ENCODE measurements around the gene MAGEB10.
"Not testable (repeated sequence)": the region's sequence is repeated elsewhere in the genome, so short reads cannot be mapped to it uniquely, and the experiment has no call there.

Gene MAGEB10, protein sequence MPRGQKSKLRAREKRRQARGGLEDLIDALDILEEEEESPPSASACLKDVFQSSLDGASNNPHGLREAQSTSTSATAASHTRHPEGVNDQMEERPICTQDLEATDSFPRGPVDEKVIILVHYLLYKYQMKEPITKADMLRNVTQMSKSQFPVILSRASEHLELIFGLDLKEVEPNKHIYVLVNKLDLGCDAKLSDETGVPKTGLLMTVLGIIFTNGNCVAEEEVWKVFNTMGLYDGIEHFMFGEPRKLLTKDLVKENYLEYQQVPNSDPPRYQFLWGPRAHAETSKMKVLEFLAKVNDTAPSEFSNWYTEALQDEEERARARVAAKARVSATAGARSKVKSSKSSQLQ

DNA sequence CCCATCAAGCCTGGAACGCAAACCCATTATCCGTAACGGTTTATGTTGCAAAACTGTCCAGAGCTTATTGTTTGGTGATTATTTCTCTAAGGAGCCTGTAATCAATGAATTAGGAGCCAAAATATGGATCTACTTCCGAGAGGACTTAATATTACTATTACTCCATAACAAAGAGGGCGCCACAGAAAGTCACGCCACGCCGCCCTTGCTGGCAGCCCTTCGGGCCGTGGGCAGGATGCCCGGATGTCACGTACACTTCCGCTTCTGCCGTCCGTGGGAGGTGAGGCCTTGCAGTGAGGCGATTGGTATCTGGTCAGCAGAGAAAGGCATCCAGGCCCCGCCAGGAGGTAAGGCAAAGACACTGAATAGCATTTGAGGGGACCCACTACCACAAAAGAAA is at the start of gene MAGEB10:
MAGEB10 (plus strand) TSS at position 301 of the 400 bp plus-strand sequence. CDS start 13,317 bp downstream, outside the sequence.
- Histone ChIP-seq H3K27ac (no peak within 1 kb of the TSS), H3K4me3 (no peak within 1 kb of the TSS)

DNA sequence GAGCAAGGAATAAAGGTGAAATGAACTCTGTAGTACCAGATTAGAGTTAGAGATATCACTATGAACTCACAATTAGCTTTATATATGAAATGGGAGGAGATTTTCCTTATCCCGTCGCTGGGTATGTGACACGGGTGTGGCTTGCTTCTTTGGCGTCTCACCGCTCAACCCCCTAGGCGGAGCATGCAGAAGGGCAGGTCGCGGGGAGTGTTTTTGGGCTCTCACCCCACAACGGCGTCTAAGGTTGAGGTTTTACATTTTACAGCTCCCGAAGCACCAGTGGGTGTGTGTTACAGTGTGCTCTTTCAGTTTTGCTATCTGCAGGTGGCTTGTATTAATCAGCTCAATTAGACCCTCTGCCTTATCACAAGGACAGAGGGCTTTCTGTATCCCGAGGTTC is 42.1 kb upstream of the MAGEB10 start:
- Histone ChIP-seq H3K27ac (no peak overlapping the region), H3K4me3 (no peak overlapping the region)

DNA sequence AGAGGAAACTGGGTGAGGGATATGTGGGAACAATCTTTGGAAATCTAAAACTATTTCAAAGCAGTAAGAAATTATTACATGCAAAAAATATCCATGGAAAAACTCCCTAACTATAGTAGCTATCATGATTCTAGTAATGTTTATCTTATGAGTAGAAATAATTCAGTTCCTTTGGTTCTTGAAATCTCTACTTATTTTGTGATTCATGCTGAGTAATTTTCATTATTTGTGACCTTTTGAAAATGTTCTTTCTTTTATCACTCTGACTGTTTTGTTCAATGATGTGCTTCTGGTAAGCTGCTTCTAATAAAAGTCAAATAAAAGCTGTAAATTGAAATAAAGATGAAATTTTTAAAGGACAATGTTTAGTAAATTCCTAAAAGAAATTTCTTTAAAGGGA is 40.4 kb upstream of the MAGEB10 start:
- Histone ChIP-seq H3K27ac (no peak overlapping the region), H3K4me3 (no peak overlapping the region)

DNA sequence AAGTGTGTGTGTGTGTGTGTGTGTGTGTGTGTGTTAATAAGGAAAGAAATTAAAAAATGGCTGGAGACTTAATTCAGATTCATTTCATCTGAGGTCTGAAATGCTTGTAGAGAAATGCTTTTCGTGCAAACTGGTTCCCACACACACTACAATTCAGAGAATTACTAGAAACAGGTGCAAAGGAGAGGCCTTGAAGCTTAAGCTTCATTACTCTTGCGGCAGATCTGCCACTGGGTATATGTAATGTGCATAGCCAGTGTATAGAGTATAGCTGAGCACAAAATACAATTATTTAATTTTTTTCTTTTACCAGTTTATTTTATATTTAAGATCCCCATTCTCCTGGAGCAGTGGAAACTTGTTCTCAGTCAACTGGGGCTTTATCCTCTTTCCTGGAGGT is 31.8 kb upstream of the MAGEB10 start:
- H3K27ac ChIP-seq = no peak overlapping the region
- H3K4me3 ChIP-seq = no peak overlapping the region

DNA sequence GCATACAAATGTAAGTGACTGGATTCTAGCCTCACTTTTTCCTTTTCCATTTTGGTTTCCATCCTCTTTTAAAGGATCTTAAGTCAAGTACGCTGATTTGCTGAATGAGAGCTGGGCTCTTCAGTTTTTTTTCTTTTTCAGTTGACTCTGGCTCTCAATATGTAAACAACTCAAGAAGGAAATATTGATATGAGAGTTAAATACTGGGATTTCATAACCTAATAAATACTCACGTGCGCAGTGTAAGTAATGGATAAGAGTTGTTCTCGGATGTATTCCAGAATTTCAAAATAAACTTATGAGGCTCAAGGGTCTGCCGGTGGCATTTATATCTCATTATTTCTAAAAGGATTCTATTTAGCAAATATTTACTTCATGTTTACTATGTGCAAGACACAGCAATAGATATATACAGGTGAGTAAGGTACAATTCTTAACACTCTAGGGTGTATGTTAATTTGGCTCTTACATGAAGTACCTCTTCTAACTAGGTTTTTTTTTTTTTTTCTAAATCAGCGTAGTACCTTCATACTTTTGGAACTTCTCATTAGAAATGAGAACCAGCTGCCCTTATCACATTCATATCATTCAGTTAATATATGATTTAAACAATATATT is 11.0 kb upstream of the MAGEB10 start:
- no peak overlapping the region for H3K4me3 ChIP-seq

DNA sequence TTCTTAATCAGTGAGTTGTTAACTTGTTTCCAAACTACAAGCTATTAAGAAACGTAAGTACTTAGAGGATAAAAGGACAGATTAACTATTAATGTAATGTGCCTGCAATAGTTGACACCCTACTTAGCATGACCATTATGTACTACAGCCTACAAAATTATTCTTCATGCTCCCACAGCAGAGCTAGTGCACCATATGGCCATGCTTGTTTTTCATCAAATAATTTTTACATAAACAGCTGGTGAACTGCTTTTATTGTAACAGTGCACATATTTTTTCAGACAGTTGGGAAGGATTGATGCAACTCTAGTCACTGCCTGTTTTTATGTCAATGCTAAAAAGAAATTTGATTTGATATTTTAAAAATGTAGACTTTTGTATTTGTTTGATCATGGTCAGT is 10.2 kb upstream of the MAGEB10 start:
- Histone ChIP-seq H3K27ac (no peak overlapping the region), H3K4me3 (no peak overlapping the region)

More for the DNA sequence above, 11.0 kb upstream of the MAGEB10 start:
- H3K27ac ChIP-seq = no peak overlapping the region

DNA sequence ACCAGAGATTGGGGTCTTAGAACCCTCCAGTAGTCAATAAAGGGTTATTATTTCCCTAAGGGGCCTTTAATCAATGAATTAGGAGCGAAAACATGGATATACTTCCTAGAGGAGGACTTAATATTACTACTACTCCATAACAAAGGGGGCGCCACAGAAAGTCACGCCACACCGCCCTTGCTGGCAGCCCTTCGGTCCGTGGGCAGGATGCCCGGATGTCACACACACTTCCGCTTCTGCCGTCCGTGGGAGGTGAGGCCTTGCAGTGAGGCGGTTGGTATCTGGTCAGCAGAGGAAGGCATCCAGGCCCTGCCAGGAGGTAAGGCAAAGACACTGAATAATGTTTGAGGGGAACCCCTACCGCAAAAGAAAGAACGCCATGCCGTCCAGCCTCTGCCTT is 436 bp downstream of the MAGEB10 start:
- no peak overlapping the region for H3K4me3 ChIP-seq

DNA sequence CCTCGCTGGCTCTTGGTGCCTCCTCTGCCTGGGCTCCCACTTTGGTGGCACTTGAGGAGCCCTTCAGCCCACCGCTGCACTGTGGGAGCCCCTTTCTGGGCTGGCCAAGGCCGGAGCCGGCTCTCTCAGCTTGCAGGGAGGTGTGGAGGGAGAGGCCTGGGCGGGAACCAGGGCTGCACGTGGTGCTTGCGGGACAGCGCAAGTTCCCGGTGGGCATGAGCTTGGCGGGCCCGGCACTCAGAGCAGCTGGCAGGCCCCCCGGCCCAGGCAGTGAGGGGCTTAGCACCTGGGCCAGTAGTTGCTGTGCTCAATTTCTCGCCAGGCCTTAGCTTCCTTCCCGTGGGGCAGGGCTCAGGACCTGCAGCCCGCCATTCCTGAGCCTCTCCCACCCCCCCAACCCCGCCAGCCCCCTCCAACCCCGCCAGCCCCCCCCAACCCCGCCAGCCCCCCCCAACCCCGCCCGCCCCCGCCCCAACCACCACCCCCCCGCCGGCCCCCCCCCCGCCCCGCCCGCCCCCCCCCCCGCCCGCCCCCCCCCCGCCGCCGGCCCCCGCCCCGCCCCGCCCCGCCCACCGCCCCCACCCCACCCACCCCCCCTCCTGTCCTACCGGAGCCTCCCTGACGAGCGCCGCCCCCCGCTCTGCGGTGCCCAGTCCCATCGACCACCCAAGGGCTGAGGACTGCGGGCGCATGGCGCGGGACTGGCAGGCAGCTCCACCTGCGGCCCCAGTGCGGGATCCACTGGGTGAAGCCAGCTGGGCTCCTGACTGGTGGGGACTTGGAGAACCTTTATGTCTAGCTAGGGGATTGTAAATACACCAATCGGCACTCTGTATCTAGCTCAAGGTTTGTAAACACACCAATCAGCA is 1.4 kb downstream of the MAGEB10 start:
- not testable (repeated sequence) for H3K4me3 ChIP-seq, H3K27ac ChIP-seq

More for the DNA sequence above, 436 bp downstream of the MAGEB10 start:
- H3K27ac ChIP-seq = no peak overlapping the region

DNA sequence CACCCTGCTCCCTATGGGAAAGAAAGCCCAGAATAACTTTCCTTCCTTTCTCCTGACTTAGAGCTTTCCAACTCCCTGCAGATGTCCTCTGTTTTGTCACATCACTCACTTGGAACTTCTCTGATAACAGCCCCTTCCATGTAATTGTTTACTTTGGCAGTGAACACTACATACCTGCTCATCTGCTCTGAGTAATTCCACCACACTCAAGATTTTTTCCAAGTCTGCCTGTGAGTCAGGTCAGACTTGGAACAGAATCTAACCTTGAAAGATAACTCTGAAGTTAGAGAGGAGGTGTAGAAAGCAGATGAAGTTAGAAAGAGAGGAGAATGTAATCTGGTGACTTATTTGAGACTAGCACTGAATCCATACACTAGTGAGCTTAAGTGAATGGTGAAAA is 7.4 kb downstream of the MAGEB10 start:
- Histone ChIP-seq H3K27ac (no peak overlapping the region), H3K4me3 (no peak overlapping the region)

DNA sequence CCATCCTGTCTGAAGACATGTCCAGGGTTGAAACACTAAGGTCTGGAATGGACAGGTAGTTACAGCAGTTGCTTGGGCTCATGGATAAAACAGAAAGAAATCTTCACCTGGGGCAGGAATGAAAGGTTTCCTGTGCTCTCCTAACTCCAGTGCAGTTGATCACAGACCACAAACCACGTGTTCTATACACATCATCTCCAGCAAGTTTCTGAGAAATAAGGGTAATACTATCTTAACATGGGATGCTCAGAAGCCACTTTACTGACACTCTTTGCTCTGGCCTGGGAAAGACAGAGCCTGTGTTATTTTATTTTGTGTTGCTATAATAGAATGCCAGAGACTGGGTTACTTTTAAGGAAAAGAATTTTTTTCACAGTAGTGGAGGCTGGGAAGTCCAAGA is 16.0 kb downstream of the MAGEB10 start:
- Histone ChIP-seq H3K4me3 (no peak overlapping the region), H3K27ac (no peak overlapping the region)

DNA sequence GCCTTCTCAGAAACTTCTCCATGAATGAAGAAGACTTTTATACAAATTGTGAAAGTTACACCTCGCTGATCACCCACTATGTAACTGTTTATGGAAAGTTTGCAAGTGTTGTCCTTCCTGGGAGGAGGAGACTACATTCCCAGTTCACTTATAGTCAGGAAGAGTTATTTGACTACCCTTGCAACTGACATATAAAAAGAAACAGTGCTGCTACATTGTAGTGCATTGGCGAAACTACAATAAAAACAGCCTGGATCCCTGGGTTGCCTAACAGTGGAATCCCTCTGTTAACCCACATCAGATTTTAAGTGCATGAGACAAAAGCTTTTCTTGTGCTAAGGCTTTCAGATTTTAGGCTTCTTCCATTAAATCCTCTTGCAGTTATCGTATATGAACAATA is 30.4 kb downstream of the MAGEB10 start:
- H3K27ac ChIP-seq = no peak overlapping the region

DNA sequence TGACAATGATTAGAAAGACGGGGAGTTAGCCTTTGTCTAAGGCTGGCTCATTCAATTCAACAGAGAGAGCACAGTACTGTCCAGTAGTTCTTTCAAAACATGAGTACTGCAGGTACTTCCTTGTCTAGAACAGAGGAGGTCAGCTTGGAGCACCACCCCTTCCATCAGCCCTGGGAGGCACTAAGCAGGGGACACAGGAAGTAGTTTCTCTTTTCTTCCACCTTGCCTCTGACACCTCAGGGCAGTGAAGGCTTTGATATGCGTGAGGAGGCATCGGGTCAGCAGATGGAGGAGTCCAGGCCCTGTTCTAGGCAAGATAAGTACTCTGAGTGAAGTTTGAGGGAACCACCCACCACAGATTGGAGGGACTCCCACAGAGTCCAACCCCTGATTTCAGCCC is 33.1 kb downstream of the MAGEB10 start:
- Histone ChIP-seq H3K27ac (no peak overlapping the region), H3K4me3 (no peak overlapping the region)

More for the DNA sequence above, 30.4 kb downstream of the MAGEB10 start:
- H3K4me3 ChIP-seq = no peak overlapping the region

DNA sequence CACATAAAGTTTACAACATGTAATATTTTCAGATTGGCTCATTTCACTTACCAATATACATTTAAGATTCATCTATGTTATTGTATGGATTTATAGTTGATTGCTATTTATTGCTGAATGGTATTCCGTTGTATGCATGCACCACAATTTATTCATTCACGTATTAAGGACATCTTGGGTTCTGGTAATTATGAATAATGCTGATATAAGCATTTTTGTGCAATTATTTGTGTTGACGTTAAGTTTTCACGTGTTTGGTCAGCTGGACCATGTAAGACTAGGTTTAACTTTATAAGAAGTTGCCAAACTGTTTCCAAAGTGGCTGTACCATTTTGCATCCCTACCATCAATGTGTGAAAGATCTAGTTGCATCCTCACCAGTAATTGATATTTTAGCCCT is 35.1 kb downstream of the MAGEB10 start:
- Histone ChIP-seq H3K4me3 (no peak overlapping the region), H3K27ac (no peak overlapping the region)

DNA sequence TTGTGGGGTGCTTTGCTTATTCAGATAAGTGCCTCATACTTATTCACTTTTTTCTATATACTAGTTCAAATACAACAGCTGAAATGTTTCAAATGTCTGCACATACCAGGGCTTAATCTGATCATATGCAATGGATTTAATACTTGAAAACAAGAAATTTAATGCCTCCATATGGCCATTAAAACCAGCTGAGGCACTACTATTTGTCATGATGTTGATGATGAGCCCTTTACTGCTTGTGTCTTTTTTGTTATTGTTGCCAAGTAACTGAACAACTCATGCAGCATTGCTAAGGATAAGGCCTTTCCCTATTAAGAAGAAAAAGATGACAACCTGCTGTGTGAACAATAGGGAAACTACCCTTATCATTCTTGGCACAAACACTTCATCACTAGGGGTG is 52.5 kb downstream of the MAGEB10 start:
- H3K4me3 ChIP-seq = no peak overlapping the region

DNA sequence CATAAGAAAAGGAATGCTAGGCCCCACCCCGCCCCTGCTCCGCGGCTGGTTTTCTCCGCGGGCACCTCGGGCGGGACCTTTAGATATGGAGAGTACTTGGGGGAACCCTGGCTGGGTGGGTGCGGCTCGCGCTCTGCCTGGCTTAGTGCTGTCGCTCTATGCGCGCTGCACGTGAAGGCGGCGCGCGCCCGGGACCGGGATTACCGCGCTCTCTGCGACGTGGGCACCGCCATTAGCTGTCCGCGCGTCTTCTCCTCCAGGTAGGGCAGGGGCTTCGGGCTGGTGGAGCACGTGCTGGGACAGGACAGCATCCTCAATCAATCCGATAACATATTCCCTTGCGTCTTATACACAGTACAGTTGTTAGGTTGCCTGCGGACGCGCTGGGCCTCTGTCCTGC is 56.0 kb downstream of the MAGEB10 start:
- Histone ChIP-seq H3K27ac (no peak overlapping the region), H3K4me3 (no peak overlapping the region)

More for the DNA sequence above, 52.5 kb downstream of the MAGEB10 start:
- no peak overlapping the region for H3K27ac ChIP-seq
